A549 (cell line): ENCODE data around the gene SASH1. TPM values are rescaled to one million over a fixed set of nuclear protein-coding genes. Genes with fewer than 3 reads are reported as not detected.

Experiments used
- ATAC-seq, 2 experiments: fragments of 200-7000 bp in 1 of 2; fragments of >200 bp in 1 of 2; cut with Nextera tagmentation in 1 of 2; cut with Tn5 transposase in 1 of 2; 3 replicates each; pipeline versions ENCODE4 v1.8.0 to v1.9.1; 2018 to 2020; ENCODE audit warnings: mild to moderate bottlenecking in 1 of 2, moderate library complexity in 1 of 2
- CTCF ChIA-PET: fragments of 300-600 bp; sonication (Branson Sonifier 250); formaldehyde crosslinking; extraction: SDS; loops from one replicate; lab custom pipeline; 2021; ENCODE audit warnings: antibody characterized with exemption, inconsistent platforms; lab: Yijun Ruan, JAX
- POLR2A ChIA-PET: fragments of 350-600 bp; formaldehyde crosslinking; extraction: SDS; loops from one replicate; lab custom pipeline; 2021; ENCODE audit warnings: antibody characterized with exemption, inconsistent platforms; lab: Yijun Ruan, JAX
- DNase-seq, 2 experiments: peaks; one replicate each; pipeline versions ENCODE4 v3.0.0 to v3.0.0-alpha.2; 2011 to 2016; ENCODE audit warnings: low read depth in 1 of 2, low spot score in 1 of 2
- FAIRE-seq: peaks from 2 replicates; lab custom pipeline; 2011; peaks lifted over from hg19 to GRCh38; lab: Jason Lieb, UNC
- H3K27ac ChIP-seq, 2 experiments: fragments of >200 bp; sonication (Bioruptor Twin); formaldehyde crosslinking; 3 replicates each; pipeline ENCODE4 v1.5.1; 2016 to 2017
- H3K4me1 ChIP-seq: fragments of >200 bp; sonication (Bioruptor Twin); formaldehyde crosslinking; 3 replicates; pipeline ENCODE4 v1.6.1; 2016
- H3K4me2 ChIP-seq: fragments of >200 bp; sonication (Bioruptor Twin); formaldehyde crosslinking; 3 replicates; pipeline ENCODE4 v1.6.1; 2016
- H3K4me3 ChIP-seq: fragments of >200 bp; sonication (Bioruptor Twin); formaldehyde crosslinking; 3 replicates; pipeline ENCODE4 v1.5.1; 2016
- H3K9me3 ChIP-seq: fragments of >200 bp; sonication (Bioruptor Twin); formaldehyde crosslinking; 3 replicates; pipeline ENCODE4 v1.6.1; 2016
- ATOH8 ChIP-seq: fragments of 250-450 bp; sonication (Bioruptor Pico); IDR thresholded peaks from 2 replicates; pipeline ENCODE4 v1.5.0; 2020; ENCODE audit warnings: low read depth, mild to moderate bottlenecking, moderate library complexity
- BCL3 ChIP-seq: fragments of >200 bp; sonication (Bioruptor Twin); formaldehyde crosslinking; IDR thresholded peaks from 3 replicates; pipeline ENCODE4 v1.6.1; 2016
- CBX8 ChIP-seq: fragments of 200-600 bp; sonication (generic); IDR thresholded peaks from 2 replicates; pipeline ENCODE4 v1.6.1; 2016
- CEBPB ChIP-seq, 2 experiments: fragments of >200 bp in 1 of 2; sonication (Bioruptor Twin) in 1 of 2; formaldehyde crosslinking in 1 of 2; IDR thresholded peaks; 2 replicates each; pipeline ENCODE4 v1.6.1; 2012 to 2016
- E2F6 ChIP-seq: IDR thresholded peaks from 2 replicates; pipeline ENCODE4 v1.6.1; 2012; ENCODE audit warnings: low read depth, borderline replicate concordance
- EHMT2 ChIP-seq: fragments of 200-600 bp; sonication (generic); IDR thresholded peaks from 2 replicates; pipeline ENCODE4 v1.6.1; 2016; ENCODE audit warnings: antibody characterized with exemption, low read depth, mild to moderate bottlenecking, moderate library complexity
- HOXA7 ChIP-seq: fragments of 250-450 bp; sonication (Bioruptor Pico); IDR thresholded peaks from 2 replicates; pipeline ENCODE4 v1.5.0; 2020; ENCODE audit warnings: mild to moderate bottlenecking, moderate library complexity
- MAFK ChIP-seq: fragments of 450-650 bp; IDR thresholded peaks from 2 replicates; pipeline ENCODE4 v1.6.1; 2014; ENCODE audit not compliant: partially characterized antibody
- NPAS2 ChIP-seq: fragments of 250-450 bp; sonication (Bioruptor Pico); IDR thresholded peaks from 2 replicates; pipeline ENCODE4 v1.8.0; 2022; ENCODE audit warnings: mild to moderate bottlenecking, moderate library complexity, borderline replicate concordance
- NR3C1 ChIP-seq: fragments of >200 bp; sonication (Bioruptor Twin); formaldehyde crosslinking; IDR thresholded peaks from 3 replicates; pipeline ENCODE4 v1.6.1; 2017
- RAD21 ChIP-seq, 2 experiments: fragments of >200 bp in 1 of 2; sonication (Bioruptor Twin) in 1 of 2; formaldehyde crosslinking in 1 of 2; IDR thresholded peaks in 1 of 2; conservative IDR thresholded peaks in 1 of 2; 2 replicates in 1 of 2; 3 replicates in 1 of 2; pipeline ENCODE4 v1.6.1; 2012 to 2018; ENCODE audit warnings: inconsistent platforms in 1 of 2
- RFX5 ChIP-seq: fragments of 450-650 bp; IDR thresholded peaks from 2 replicates; pipeline ENCODE4 v1.7.1; 2014; ENCODE audit warnings: antibody characterized with exemption, mild to moderate bottlenecking, moderate library complexity
- RNF2 ChIP-seq: fragments of 200-600 bp; sonication (generic); IDR thresholded peaks from 2 replicates; pipeline ENCODE4 v1.6.1; 2016; ENCODE audit warnings: low read depth, mild to moderate bottlenecking, antibody characterized with exemption, moderate library complexity, borderline replicate concordance
- SMC3 ChIP-seq: fragments of >200 bp; sonication (Bioruptor Twin); formaldehyde crosslinking; IDR thresholded peaks from 3 replicates; pipeline ENCODE4 v1.6.1; 2018; ENCODE audit warnings: inconsistent platforms
- WGBS: methylation state at CpG from one replicate; pipeline ENCODE4 v1.1.6; 2017; ENCODE audit errors: missing lambda C conversion rate; 5-methylcytosine and 5-hydroxymethylcytosine counted together
- polyA plus RNA-seq, 4 experiments: library from polyadenylated mRNA; depleted of rRNA in 3 of 4; stranded (reverse); fragments of >200 nt; fragmentation: RNase III in 1 of 4; extraction: RNeasy Plus Mini Kit Qiagen cat#74134 plus additional on column Dnase treatment in 1 of 4; gene quantifications; 2 replicates in 3 of 4; 3 replicates in 1 of 4; pipeline ENCODE4 v1.2.3, GENCODE V29; 2011 to 2017

SASH1 gene
- polyA plus RNA-seq, 2 of the 4 experiments (the other 2 are of a cell fraction) = 2.5 to 3.0 TPM

GRCh38 chr6:148526145-148526544 lies 183.5 kb downstream of the SASH1 start:
- no peak for FAIRE-seq
- 88% methylated on average over 7 of the region's 7 CpGs for WGBS
- H3K9me3 ChIP-seq = no peaks in the 10 kb centered on the region
- H3K27ac ChIP-seq = no peak overlapping the region
- ChIA-PET POLR2A (no interaction called here), CTCF (no interaction called here)
- H3K4me2 ChIP-seq = no peak overlapping the region
- H3K4me1 ChIP-seq = peaks cover 7% of the 10 kb centered on the region; the same call in 2 of the 3 replicates
- no peak for ATAC-seq
- TF ChIP-seq SMC3 = no peak
- DNase-seq = no peak
- H3K4me3 ChIP-seq = no peak overlapping the region

- DNase-seq (no peak), FAIRE-seq (no peak), ATAC-seq (no peak)
- POLR2A ChIA-PET = no interaction called here
- H3K9me3 ChIP-seq = no peaks in the 10 kb centered on the region
- peaks cover 7% of the 10 kb centered on the region; the same call in 2 of the 3 replicates for H3K4me1 ChIP-seq
- no peak overlapping the region for H3K4me3 ChIP-seq
- no peak overlapping the region for H3K4me2 ChIP-seq
- no peak overlapping the region for H3K27ac ChIP-seq
- WGBS = 69% methylated on average over 5 of the region's 5 CpGs
- TF ChIP-seq RNF2 (no peak), RAD21 (conservative IDR thresholded peaks at IDR 0.05 in 1 of 2, IDR thresholded peaks at IDR 0.05 in 1 of 2) (peak in 1 of 2 experiments; percentile 14; a peak in 2 of 5 replicates)
- CTCF ChIA-PET = interaction anchor here (0.7 to 1.2 kb wide), 4 partner anchors 11 to 351 kb away, joined by 3 read pairs; no protein-coding TSS in a partner anchor
These were observed 185.7 kb downstream of the SASH1 start for GRCh38 chr6:148528292-148528691.

- no peak for ATAC-seq
- Histone ChIP-seq H3K27ac (no peak overlapping the region), H3K4me2 (no peak overlapping the region), H3K9me3 (no peaks in the 10 kb centered on the region), H3K4me1 (peaks cover 7% of the 10 kb centered on the region; the same call in 2 of the 3 replicates), H3K4me3 (no peak overlapping the region)
- POLR2A ChIA-PET = no interaction called here
- WGBS = 92% methylated on average over 13 of the region's 13 CpGs
- FAIRE-seq = no peak
- CTCF ChIA-PET = interaction anchor here (0.6 to 1.8 kb wide), 4 partner anchors 10 to 1062 kb away, joined by 3 to 4 read pairs (median 3); no protein-coding TSS in a partner anchor
- no peak for DNase-seq
- no peak for TF ChIP-seq CEBPB (IDR thresholded peaks at IDR 0.05)
- TF ChIP-seq HOXA7 = no peak
- TF ChIP-seq CBX8 = no peak
- no peak for TF ChIP-seq NR3C1
- TF ChIP-seq NPAS2 (CRISPR knock-in tag) = no peak
- TF ChIP-seq E2F6 = no peak
- no peak for TF ChIP-seq SMC3
- no peak for TF ChIP-seq BCL3
- no peak for TF ChIP-seq EHMT2
- no peak for TF ChIP-seq MAFK
These were observed 186.4 kb downstream of the SASH1 start for GRCh38 chr6:148529010-148529409.

- TF ChIP-seq MAFK (peak; percentile 33), RFX5 (no peak)
- CTCF ChIA-PET = interaction anchor here (1.5 to 1.8 kb wide), 2 partner anchors 9 to 30 kb away, joined by 4 to 6 read pairs; no protein-coding TSS in a partner anchor
- no peak overlapping the region for H3K4me3 ChIP-seq
- peak overlapping the region; percentile 25; the same call in 1 of the 3 replicates for H3K4me2 ChIP-seq
- FAIRE-seq = no peak
- ATAC-seq = no peak
- peak overlapping the region in 1 of 2 experiments; percentile 54; a peak in 3 of 6 replicates for H3K27ac ChIP-seq
- DNase-seq = peak; percentile 7 to 10
- no peaks in the 10 kb centered on the region for H3K9me3 ChIP-seq
- 87% methylated on average over 8 of the region's 8 CpGs for WGBS
- peaks cover 7% of the 10 kb centered on the region; the same call in 2 of the 3 replicates for H3K4me1 ChIP-seq
- POLR2A ChIA-PET = no interaction called here
These were observed 187.8 kb downstream of the SASH1 start for GRCh38 chr6:148530394-148530953.

- Histone ChIP-seq H3K27ac (no peak overlapping the region), H3K9me3 (no peaks in the 10 kb centered on the region)
- ATAC-seq (no peak), FAIRE-seq (no peak), DNase-seq (no peak)
- WGBS = 92% methylated on average over 4 of the region's 4 CpGs
- CTCF ChIA-PET = interaction anchor here (1.5 kb wide), 1 partner anchor 29 kb away, joined by 6 read pairs; no protein-coding TSS in a partner anchor
- TF ChIP-seq ATOH8 (CRISPR knock-in tag) = no peak
- TF ChIP-seq, all 56 proteins: peak for 0
- Histone ChIP-seq H3K4me1 (peaks cover 7% of the 10 kb centered on the region; the same call in 2 of the 3 replicates), H3K4me3 (no peak overlapping the region), H3K4me2 (no peak overlapping the region)
- POLR2A ChIA-PET = no interaction called here
These were observed 188.3 kb downstream of the SASH1 start for GRCh38 chr6:148530976-148531375.
